GM10248 (cell line): ENCODE data around the gene CKB.

Source experiments
- CTCF ChIA-PET: fragments of 300-600 bp; sonication (Branson Sonifier 250); formaldehyde crosslinking; extraction: SDS; loops from one replicate; lab custom pipeline; 2021; ENCODE audit warnings: antibody characterized with exemption; lab: Yijun Ruan, JAX
- POLR2A ChIA-PET: fragments of 350-650 bp; sonication (Branson Sonifier 250); formaldehyde crosslinking; extraction: SDS; loops from one replicate; lab custom pipeline; 2020; ENCODE audit warnings: antibody characterized with exemption; lab: Yijun Ruan, JAX
- DNase-seq: peaks from one replicate; pipeline ENCODE4 v3.0.0; 2012; ENCODE audit errors: extremely low spot score
- TF ChIP-seq, protein P1 (sequence below): IDR thresholded peaks from 2 replicates; pipeline ENCODE4 v1.5.1; 2012; ENCODE audit warnings: mild to moderate bottlenecking, low read depth; ENCODE audit errors: extremely low read depth, missing control alignments, control extremely low read depth

Gene CKB

DNA sequence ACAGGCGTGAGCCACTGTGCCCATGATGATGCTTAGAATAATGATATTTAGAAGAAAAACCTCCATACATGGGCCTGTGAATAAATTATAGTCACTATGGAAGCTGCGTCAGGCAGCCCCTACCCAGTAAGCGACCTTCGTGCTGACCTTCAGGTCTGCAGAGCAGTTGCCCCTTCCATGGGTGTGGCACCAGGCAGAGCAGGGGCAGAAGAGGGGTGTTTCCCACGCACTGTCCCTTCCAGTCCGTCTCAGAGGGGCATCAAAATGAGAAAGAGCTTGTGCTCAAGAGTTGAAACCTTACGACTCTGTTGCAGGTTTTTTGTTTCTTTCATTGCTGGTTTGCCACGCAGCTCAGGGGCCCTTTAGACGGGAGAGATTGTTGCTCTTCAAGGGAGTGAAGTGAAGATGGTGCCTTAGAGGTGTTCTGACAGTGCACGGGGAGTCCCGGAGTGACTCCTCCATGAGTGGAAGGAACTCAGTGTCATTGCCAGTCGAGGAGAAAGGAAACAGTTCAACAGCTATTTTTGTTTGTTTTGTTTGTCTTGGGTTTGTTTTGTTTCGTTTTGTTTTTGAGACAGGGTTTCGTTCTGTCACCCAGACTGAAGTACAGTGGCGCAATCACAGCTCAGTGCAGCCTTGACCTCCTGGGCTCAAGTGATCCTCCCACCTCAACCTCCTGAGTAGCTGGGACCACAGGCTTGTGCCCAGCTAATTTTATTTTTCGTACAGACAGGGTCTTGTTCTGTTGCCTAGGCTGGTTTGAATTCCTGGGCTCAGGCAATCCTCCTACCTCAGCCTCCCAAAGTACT lies 13.9 kb downstream of the CKB start:
- CTCF ChIA-PET: interaction anchor here (0.9 to 3.2 kb wide), 3 partner anchors 9 to 13 kb away, joined by 3 to 24 read pairs (median 13); no protein-coding TSS in a partner anchor
- POLR2A ChIA-PET: no interaction called here
- TF ChIP-seq, protein P1, sequence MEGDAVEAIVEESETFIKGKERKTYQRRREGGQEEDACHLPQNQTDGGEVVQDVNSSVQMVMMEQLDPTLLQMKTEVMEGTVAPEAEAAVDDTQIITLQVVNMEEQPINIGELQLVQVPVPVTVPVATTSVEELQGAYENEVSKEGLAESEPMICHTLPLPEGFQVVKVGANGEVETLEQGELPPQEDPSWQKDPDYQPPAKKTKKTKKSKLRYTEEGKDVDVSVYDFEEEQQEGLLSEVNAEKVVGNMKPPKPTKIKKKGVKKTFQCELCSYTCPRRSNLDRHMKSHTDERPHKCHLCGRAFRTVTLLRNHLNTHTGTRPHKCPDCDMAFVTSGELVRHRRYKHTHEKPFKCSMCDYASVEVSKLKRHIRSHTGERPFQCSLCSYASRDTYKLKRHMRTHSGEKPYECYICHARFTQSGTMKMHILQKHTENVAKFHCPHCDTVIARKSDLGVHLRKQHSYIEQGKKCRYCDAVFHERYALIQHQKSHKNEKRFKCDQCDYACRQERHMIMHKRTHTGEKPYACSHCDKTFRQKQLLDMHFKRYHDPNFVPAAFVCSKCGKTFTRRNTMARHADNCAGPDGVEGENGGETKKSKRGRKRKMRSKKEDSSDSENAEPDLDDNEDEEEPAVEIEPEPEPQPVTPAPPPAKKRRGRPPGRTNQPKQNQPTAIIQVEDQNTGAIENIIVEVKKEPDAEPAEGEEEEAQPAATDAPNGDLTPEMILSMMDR: no peak

DNA sequence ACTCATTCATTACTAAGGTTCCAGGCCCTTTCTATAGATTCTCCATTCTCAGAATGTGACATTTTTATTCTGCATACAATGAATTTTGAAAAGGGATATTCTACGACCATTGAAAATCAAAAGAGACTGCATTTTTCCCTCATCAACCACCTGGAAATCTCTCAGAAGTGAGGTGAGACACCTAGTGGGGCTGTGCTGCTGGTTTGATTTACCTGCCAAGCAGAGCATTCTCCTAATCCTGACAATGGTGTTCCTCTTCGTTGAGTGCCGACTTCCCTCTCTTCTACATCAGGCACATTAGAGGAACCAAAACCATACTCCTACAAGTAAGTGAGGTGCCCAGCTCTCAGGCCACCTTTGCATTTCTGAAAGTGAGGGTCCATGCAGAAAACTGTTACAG lies 14.9 kb downstream of the CKB start:
- CTCF ChIA-PET: interaction anchor here (2.7 to 5.5 kb wide), 3 partner anchors 8 to 12 kb away, joined by 13 to 39 read pairs (median 24); no protein-coding TSS in a partner anchor
- TF ChIP-seq, protein P1: no peak
- DNase-seq: no peak
- POLR2A ChIA-PET: no interaction called here

More for the DNA sequence above, 13.9 kb downstream of the CKB start:
- no peak for DNase-seq

DNA sequence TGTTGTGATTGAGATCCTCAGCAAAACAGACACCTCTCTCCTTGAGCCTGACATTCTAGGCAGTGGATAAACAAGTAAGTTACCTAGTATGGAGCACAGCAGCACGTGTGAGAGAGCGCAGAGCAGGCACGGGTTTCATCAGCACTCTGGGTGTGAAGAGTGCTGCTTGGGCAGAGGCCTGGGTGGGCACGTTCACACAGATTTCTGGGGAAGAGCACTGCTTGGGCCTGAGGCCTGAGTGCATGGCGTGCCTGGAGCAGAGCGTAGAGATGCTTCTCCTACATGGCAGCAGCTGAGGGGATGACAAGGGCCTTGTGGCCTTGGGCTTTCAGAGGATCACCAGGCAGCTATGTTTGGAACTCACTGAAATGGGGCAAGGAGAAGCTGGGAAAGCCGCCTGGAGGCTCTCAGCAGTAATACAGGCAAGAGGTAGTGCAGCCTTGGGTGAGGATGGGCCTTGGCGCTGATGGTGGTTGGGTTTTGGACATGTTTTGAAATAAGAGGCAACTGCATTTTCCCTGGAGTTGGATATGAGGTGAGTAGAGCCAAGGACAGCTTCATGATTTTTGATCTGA lies 17.6 kb downstream of the CKB start:
- TF ChIP-seq, protein P1: no peak
- CTCF ChIA-PET: interaction anchor here (1.8 to 5.5 kb wide), 2 partner anchors 14 to 42 kb away, joined by 6 to 39 read pairs; no protein-coding TSS in a partner anchor
- POLR2A ChIA-PET: no interaction called here
- no peak for DNase-seq

DNA sequence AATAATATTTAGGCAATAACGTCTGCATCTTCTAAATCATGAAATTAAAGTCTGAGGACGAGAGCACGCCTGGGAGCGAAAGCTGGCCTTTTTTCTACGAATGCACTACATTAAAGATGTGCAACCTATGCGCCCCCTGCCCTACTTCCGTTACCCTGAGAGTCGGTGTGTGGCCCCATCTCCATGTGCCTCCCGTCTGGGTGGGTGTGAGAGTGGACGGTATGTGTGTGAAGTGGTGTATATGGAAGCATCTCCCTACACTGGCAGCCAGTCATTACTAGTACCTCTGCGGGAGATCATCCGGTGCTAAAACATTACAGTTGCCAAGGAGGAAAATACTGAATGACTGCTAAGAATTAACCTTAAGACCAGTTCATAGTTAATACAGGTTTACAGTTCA lies 19.3 kb downstream of the CKB start:
- ChIA-PET POLR2A (no interaction called here), CTCF (interaction anchor here (1.2 to 5.5 kb wide), 4 partner anchors 16 to 51 kb away, joined by 3 to 39 read pairs (median 4); no protein-coding TSS in a partner anchor)
- DNase-seq: peak; percentile 10
- TF ChIP-seq, protein P1: no peak

DNA sequence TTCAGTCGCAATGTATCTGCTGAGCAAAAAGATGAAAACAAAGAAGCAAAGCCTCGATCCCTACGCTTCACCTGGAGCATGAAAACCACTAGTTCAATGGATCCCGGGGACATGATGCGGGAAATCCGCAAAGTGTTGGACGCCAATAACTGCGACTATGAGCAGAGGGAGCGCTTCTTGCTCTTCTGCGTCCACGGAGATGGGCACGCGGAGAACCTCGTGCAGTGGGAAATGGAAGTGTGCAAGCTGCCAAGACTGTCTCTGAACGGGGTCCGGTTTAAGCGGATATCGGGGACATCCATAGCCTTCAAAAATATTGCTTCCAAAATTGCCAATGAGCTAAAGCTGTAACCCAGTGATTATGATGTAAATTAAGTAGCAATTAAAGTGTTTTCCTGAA lies 19.8 kb downstream of the CKB start:
- CTCF ChIA-PET: interaction anchor here (1.2 to 5.5 kb wide), 5 partner anchors 8 to 51 kb away, joined by 3 to 39 read pairs (median 4); no protein-coding TSS in a partner anchor
- POLR2A ChIA-PET: no interaction called here
- TF ChIP-seq, protein P1: no peak
- no peak for DNase-seq

DNA sequence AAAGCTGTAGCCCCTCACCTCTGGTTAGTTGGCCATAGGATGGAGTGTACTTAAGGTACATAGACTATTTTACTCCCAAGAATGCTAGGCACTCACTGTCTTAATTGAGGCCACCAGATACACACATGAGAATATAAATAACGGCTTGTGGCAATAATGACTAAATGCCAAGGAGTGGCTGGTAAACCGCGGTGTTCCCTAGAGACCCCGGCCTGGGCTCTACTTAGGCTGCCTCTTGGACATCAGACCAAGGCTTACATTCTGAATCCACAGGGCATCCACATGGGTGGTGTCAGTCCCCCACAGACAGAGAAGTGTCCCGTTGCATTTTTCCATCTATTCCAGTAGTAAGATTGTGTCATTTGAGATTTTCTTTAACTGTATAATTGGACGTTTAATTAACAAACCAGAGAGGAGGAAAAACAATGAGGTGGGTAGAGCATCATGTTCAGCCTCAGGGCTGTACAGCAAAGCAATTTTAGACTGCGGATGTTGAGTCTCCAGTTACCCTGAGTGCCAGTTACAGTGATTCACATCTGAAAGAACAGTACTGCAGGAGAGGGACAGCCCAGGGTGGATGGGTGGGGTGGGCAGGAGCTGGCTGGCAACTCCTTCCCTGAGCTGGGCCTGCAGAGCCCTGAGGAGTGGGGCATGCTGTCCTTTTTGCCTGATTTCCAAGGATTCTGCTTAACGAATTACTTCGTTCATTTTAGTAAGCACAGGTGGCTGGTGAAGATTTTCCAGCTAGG lies 20.5 kb downstream of the CKB start:
- CTCF ChIA-PET: interaction anchor here (1.3 to 5.5 kb wide), 4 partner anchors 9 to 45 kb away, joined by 4 to 39 read pairs (median 4); no protein-coding TSS in a partner anchor
- no peak for DNase-seq
- TF ChIP-seq, protein P1: no peak
- POLR2A ChIA-PET: no interaction called here
